HUDEP-2 (cell line): ENCODE results near the gene LRRC3B.

Source experiments
- DNase-seq, 76 experiments: peaks; one replicate each; lab custom pipeline; 2025; ENCODE audit not compliant: unreplicated experiment in 76 of 76; lab: John Stamatoyannopoulos, UW

Gene LRRC3B

DNA sequence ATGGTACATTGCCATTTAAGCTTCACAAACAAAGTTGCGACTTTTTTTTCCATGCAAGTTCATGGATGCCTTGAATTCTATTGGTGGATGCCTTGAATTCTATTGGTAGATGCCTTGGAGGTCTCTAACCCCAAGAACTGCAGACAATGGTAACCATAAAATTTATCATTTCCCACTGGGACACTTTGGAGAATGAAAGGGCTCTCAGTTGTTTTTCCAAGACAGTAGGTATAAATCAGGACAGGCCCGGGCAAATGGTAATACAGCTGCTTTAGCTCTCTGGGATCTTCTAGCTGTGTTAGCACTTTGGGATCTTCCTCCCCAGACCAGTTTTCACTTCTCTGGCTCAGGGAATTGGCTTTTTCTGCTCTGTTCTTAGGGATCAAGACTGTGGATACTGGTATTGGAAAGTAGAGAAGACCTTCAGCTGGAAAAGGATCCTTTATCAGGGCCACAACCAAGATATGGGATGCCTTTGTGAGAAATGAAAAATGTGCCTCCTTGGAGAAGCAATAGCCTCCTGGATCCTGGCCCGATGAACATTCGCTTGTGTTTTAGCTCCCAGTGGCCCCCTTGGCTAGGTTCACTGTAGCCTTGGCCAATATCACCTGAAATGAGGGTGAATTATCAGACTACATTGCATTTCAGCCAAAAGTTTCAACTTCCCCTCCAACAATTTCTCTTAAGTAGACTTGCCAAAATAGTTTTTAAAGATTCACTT lies 8.3 kb downstream of the LRRC3B start:
- no peak for DNase-seq

DNA sequence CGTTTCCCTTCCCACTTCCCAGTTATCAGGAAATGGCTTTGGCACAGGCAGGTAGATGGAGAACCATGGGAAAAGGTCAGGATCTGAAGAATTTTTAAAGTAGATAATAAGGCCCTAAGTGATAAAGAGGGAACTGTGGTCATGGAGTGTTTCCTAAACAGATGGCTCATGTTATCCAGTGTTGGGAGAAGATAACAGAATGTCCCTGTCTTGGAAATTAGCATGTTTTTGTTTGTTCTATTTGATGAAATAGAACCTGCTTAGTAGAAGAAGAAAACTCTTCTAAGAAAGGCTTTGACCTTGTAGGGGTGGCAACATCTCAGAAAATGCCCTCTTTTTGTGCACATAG lies 8.8 kb downstream of the LRRC3B start:
- DNase-seq, result no peak

DNA sequence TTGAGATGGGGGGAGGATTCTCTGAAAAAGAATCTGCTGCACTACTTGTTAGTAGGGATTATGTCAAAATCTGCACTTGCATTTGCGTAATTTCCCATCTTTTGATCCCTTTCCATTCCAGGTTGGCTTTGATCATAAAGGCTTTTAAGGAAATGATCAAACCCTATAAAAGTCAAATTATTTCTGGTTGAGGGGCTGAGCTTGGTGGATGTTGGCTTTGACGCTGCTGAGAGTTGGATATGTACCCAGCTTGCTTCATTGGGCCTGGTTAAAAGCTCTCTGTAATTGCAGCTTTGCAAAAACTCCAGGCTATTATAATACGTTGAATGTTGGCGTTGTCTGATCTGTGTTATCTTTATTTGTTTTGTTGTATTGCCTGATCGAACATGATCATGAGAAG lies 12.0 kb downstream of the LRRC3B start:
- DNase-seq, result no peak

DNA sequence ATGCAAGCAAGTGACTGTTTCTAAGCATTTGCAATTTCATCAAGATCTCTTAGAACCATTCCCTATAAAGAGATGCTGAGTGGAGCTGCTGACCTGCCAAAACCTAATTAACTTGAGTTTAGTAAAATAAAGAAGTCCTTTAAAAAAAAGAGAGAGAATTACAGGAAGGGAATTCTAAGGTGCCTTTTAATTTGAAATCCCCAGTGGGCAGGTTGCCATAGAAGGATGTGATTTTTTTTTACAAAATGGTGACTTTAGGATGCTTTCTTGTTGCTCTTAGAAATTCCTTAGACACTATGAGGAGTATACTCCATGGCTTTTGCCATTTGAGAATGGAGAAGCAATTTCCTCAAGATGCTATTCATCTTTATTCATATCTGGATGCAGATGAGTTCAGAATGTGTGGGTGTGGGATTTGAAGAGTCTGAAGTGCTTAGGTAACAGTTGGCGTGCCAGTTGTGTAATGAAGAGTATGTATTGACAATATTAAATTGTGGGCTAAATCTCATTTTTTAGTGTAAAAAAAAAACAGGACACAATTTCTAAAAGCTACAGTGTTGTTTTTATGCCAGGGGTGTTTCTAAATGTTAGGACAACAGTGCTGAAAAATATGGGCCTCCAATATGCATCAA lies 13.6 kb downstream of the LRRC3B start:
- DNase-seq, result no peak

DNA sequence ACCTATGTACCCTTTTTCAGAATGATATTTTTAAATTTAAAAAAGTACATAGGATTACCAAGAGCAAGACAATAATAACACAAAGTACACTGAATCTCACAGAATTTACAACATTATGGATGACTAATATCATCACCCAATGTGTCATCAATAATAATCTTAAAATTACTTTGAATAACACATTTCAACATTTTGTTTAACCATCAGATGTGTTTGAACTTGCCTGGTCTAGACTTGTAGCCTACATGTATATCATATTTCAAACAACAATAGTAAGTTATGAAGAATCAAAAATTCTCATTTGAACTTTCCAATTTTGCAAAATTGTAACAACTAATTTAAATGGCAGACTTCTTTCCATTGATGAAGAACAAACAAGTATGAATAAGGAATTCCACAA lies 15.1 kb downstream of the LRRC3B start:
- no peak for DNase-seq

DNA sequence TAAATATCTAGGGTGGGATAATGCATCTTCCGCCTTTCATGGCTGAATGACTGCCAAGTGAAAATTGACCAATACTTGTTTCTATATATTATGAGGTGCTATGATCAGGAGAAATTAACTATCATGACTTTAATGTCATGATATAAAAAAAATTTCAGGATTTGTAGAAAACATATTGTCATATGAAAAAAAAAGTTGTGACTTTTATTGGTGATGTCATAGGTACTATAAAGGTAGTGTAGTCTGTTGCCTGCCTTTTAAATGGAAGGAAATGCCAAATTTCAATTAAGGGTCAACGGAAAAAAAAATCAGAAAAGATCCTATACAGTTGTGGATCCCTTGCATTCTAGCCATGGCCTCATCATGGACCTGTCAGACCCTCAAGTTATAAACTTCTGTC lies 15.5 kb downstream of the LRRC3B start:
- no peak for DNase-seq

DNA sequence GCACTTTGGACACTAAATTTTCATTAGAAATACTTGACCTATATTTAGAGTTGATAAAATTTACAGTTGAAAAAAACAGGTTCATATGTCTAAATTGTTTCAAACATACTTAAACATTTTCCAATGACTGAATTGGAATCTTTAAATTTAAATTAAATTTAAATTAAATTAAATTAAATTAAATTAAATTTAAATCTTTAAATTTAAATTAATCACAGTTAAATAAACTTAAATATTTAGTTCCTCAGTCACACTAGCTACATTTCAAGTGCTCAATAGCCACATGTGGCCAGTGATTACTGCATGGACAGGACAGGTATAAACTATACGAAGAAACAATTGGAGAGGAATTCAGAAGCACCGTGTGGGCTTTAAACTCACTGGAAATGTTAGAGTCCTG lies 16.8 kb downstream of the LRRC3B start:
- no peak for DNase-seq

DNA sequence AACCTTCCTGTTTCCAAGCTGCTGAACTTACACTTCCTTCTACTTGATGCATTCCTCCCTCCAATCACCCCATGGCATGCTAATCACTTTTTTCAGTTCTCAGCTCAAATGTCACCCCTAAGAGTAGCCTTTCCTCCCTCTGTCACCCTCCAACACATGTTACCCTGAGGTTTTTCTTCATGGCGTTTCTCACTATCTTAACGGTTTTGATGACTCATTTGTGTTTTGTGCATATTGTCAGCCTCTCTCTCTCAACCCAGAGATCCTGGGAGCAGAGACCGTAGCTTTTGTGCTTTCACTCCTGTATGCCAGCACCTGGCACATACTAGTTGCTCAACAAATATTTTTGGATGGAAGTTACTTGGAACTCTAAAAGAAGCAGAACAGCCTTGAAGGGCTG lies 24.5 kb downstream of the LRRC3B start:
- peak in 2 of 76 experiments; percentile 0 to 14 for DNase-seq

DNA sequence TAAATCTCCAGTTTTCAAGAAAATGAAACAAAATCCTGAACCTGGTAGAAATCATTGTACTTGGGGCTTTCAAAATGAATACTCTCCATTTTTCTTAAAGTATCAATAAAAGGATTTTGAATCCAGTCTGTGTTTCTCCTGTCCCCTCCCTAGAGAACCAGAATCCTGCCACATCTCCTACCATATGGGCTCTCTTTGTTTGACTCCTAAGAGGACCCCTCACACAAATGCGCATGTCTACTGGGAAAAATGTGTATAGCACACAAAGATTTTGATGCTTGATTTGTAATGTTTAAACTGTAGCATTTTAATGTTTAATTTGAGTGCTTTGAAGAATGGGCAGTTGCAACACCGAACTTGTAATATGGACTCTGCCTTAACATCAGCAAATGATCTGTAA lies 25.9 kb downstream of the LRRC3B start:
- DNase-seq, result no peak

DNA sequence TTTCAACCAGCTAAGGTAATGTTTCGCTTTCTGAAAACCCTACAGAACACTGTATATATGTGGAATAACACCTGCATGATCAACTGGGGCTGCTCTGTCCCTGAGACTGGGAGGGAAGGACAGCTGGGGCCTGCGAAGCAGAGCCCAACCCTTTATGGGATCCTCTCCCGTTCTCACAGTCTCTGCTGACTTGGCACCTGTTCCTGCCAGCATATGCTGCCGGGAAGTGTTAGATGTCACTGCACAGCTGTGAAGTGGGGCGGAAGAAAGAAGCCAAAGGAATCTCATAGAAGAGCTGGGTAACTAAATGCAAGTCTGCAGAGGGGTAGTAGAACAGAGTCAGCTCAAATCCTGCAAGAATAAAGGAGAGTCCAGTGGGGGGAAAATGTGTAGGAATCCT lies 29.6 kb downstream of the LRRC3B start:
- no peak for DNase-seq

DNA sequence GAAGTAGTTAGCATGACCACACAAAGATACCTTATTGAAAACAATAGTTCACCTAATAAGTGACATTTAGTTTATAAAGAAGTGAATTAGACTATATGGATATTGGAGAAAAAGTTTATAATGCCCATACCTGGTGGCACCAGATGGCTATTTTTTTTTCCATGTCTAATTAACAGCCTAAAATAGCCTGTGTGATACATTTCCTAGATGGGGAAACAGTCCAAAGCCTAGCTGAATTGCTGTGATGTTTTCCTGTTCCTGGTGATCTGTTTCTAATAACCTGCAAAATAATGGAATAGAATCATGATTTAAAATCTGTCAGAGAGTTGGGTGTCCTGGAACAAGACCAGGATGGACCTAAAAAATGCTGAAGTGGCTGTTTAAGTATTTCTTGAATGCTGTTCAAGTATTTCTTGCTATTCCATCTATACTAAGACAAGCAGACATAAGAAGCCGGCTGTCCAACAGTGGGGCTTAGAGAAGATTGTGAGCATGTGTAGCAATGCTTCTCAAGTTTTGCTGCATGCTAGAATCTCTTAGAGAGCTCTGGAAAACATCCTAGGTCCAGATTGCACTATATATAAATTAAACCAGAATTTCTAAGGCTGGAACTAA lies 31.3 kb downstream of the LRRC3B start:
- DNase-seq, result no peak

DNA sequence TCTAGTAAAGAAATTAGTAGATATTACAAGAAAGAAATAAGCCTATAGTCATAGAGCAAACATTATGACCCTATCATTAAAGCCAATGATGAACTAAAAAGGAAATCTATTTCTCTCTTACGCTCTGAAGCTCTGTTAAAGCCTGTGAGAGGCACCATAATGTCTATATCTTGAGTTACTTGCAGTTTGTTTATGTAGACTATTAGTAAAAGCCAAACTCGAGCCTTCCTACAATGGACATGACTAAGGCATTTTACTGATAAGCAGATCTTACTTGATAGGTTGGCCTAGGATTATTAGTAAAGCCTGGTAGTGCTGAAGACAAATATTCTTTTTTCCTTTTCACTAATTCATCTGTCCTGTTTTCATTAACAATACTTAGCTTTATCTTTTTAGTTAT lies 32.7 kb downstream of the LRRC3B start:
- DNase-seq, result no peak

DNA sequence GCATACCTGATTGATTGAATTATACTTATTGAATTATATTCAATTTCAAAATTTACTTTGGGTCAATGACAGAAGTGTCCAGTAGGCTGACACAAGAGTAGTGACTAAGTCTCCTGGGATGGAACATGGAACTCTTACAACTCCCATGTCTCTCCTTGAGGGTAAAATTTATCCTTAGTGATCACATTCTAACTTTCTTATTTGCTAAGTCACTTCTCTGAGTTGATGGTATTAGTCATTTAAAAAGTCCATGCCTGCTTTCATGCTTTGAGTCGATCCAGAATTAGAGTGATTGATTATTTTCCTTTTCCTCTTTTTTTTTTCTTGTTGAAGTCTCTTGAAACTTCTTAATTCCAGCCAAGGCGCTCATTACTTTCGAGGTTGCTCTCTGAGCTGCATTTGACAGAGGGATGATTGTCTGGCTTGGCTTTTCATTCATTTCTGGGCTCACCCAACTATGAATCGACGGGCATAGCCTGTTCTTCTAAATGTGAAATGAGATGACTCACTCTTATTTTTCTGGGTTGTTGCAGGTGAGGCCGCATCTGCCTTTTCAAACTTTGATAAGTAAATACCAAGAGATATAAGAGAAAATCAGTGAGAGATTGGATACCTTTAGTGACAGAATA lies 34.9 kb downstream of the LRRC3B start:
- DNase-seq, result no peak

DNA sequence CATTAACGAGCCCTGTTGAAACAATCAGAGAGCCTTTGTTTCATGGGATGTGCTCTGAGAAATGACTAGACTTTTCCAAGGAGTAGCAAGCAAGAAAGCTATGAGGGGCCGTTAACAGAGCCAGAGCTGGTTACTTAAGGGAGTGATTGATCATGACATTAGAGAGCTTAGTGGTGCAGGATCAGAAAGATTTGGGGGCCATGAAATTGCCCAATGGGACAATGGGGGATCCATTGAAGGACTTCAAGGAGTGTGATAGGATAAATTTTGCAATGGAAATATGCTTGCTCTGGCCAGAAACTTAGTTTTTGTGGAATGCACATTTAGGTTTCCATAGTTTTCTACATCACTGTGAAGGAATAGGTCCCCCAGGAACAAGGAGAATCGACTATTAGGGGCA lies 45.6 kb downstream of the LRRC3B start:
- no peak for DNase-seq

DNA sequence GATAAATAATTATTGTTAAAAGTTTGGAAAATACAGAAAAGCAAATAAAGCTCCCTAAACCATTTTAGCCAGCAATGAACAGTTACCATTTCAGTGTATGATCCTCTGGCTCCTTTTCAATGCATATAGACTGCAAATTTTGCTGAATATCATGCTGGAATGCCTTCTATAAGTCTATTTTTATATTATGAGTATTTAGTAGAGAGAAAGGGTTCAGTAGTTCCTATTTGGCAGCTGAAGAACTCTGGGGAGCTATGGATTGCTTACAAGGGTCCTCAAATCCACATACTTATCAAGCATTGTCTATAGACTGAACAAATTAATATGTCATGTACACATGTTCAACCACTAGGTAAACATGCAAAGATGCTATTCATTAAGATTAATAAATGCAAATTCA lies 46.1 kb downstream of the LRRC3B start:
- no peak for DNase-seq

DNA sequence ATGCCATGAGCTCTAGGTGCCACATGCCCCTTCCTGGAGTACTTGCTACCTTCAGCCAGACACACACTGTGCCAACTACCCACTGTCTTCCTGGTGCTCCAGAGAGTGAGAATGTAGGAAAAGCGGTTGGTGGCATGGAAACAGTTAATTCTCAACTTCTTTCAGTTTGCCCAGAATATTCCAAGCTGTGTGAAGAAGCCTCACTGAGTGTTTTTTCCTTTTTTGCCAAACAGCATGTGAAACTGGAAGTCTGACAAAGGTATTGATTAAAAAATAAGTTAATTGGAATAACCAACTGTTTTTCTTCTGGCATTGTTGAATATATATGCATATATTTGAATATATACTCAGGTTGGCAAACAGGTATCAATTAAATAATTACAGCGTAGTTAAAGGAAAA lies 52.8 kb downstream of the LRRC3B start:
- no peak for DNase-seq

DNA sequence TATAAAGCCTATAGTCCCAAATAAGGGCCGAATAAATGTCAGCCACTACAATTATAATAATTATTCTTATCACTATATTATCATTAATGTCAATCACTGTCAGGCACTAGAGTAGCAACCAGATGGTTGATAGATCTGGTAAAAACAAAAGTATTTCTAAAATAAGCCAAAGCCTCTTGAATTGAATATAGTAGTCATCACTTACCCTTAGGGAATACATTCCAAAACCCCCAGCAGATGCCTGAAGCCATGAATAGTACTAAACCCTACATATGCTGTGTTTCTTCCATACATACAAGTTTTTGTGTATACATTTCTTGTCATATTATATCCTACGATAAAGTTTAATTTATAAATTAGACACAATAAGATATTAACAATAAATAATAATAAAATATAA lies 59.1 kb downstream of the LRRC3B start:
- DNase-seq, result no peak

DNA sequence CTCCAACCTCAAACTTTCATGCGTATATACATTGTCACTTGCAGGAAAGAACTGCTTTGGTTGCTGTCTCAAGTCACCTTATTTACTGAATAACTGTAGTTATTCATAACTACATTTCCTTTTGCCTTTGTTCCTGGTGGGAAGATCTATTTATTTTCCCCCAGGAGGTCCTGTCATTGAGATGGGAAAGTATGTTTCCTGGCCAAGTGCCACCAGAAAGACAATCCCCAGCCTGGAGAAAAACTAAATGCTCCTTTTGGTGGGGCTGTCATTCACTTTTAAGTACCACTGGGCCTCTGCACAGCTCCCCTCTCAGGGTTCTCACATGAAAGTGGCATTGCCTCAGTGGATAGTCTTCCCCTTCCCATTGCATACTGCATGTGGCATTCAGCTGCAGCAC lies 59.8 kb downstream of the LRRC3B start:
- DNase-seq, result no peak

DNA sequence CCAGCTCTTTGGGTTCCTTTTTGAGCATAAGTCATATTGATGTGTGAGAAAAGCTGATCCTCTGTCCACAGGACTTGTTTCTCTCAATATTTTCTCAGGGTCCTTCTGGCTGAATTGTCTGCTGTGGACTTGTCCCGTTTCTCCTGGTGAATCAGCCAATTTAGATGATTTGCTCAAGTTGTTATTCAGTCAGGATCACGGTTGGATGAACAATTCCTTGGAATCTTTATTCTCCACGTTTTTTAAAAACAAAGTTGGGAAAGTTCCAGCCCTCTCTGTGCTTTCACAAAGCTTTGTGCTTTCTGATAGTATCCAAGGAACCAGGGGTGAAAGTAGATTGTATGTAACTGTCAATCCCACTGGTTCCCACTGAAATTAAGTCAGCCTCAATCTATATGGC lies 61.3 kb downstream of the LRRC3B start:
- no peak for DNase-seq

DNA sequence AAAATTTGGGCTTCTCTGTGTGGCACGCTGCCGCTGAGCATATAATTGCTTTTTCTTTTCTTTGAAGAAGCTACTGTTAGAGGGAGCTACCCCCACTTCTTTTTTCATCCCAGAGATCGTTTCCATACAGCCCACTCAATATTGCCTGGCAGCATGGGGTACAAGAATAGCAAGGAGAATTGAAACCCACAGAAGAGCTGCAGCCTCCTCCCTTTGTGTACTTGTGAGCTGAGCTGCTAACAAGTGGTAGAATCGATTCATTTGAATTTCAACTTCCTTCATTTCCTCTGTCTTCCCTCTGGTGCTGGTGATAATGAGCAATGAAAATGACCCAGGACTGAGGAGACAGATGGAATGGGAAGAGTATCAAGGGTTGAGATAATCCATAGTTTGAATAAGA lies 64.9 kb downstream of the LRRC3B start:
- no peak for DNase-seq

DNA sequence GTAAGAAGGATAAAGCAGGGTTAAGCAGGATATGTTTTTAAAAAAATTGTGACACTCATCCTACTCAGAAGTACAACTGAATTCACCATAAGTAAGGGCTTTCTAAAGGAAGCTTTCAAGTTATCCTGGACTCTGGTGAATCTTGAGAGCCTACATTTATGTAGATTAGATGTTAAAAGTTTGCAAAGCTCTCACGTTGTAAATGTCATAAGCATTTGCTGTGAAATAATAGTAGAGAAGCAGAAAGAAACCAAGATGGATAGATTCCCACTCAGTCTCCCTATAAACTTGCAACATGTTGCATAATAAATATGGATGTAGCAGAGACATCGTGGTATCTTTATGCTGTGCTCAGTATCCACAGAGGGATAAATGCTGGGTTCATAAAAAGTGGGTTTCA lies 77.0 kb downstream of the LRRC3B start:
- DNase-seq, result no peak

DNA sequence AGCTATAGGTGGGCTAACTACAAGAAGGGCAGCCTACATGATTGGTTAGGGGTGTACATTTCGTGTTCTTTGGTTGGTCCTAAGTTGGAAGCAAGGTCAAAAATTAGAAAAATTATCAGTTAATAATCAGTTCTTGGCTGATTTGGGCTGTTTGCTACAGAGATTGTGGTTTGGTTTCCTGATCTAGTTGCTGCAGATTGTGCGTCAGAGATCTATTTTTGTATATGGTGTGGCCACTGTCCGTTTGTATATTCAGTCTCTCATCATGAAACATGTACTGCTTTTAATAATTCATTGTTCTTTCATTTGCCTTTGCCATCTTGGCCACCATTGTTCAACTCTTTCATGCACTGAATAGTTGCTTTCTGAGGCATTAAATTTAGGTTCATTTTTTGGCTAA lies 80.9 kb downstream of the LRRC3B start:
- DNase-seq, result no peak
